ENCODE results near the gene RHAG.

The RHAG gene

GRCh38 chr6:49653438-49653837 is 16.8 kb upstream of the RHAG start:
- H3K36me3 ChIP-seq (ENCODE audit: control insufficient read depth, insufficient read depth, low read length) = no peaks in the 10 kb centered on the region
- H3K27me3 ChIP-seq (replicated peaks; ENCODE audit: control insufficient read depth, insufficient read depth, low read length) = no peaks in the 10 kb centered on the region
- DNase-seq (ENCODE audit: extremely low read depth, insufficient read length) = no peak
- no peak for TF ChIP-seq CTCF (IDR thresholded peaks at IDR 0.05; ENCODE audit: insufficient read depth, low read length, poor library complexity, severe bottlenecking)
- no peak overlapping the region for H3K4me3 ChIP-seq (replicated peaks; ENCODE audit: low read depth, low read length)

DNA sequence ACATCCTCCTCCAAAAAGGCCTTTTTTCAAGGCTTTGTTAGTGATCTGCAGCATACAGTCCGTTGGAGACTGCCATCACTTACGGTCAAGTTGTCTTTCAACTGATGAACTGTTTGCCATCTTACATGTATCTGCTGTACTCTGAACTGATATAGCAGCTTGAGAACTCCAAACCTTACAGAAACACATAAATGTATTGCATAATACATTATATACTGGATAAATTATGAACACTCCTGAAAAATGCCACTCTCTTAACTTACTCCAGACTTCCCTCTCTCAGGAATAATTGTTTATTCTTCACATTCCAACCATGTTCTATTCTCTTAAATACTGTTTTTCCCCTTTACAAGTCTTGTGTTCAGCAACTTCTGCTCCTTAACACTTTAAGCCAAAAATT is 14.6 kb upstream of the RHAG start:
- no peak for DNase-seq (ENCODE audit: extremely low read depth, insufficient read length)

DNA sequence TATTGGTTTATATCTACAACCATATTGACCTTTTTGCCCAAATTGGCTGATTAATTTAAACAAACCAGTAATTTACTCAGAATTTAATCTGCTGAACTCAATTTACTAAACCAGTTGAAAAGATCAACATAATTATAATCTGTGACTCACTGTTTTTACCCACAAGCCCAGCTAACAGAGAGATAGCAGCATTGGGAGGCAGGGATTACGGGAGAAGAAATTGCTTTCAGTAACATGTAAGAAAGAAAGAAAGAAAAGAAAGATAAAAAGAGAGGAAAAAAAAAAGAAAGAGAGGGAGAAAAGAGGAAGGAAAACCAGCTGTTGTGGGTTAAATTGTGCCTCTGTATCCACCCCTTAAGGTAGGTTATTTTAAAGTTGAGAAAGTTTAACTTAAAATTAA is 13.3 kb upstream of the RHAG start:
- no peak for DNase-seq (ENCODE audit: extremely low read depth, insufficient read length)
- TF ChIP-seq CTCF (IDR thresholded peaks at IDR 0.05; ENCODE audit: insufficient read depth, low read length, poor library complexity, severe bottlenecking) = no peak
- no peaks in the 10 kb centered on the region for H3K36me3 ChIP-seq (ENCODE audit: control insufficient read depth, insufficient read depth, low read length)
- no peaks in the 10 kb centered on the region for H3K27me3 ChIP-seq (replicated peaks; ENCODE audit: control insufficient read depth, insufficient read depth, low read length)
- H3K4me3 ChIP-seq (replicated peaks; ENCODE audit: low read depth, low read length) = no peak overlapping the region

More for the DNA sequence above, 14.6 kb upstream of the RHAG start:
- Histone ChIP-seq H3K36me3 (ENCODE audit: control insufficient read depth, insufficient read depth, low read length) (no peaks in the 10 kb centered on the region), H3K27me3 (replicated peaks; ENCODE audit: control insufficient read depth, insufficient read depth, low read length) (no peaks in the 10 kb centered on the region), H3K4me3 (replicated peaks; ENCODE audit: low read depth, low read length) (no peak overlapping the region)
- no peak for TF ChIP-seq CTCF (IDR thresholded peaks at IDR 0.05; ENCODE audit: insufficient read depth, low read length, poor library complexity, severe bottlenecking)

- no peak for TF ChIP-seq CTCF (IDR thresholded peaks at IDR 0.05; ENCODE audit: insufficient read depth, low read length, poor library complexity, severe bottlenecking)
- no peaks in the 10 kb centered on the region for H3K27me3 ChIP-seq (replicated peaks; ENCODE audit: control insufficient read depth, insufficient read depth, low read length)
- H3K4me3 ChIP-seq (replicated peaks; ENCODE audit: low read depth, low read length) = no peak overlapping the region
- DNase-seq (ENCODE audit: extremely low read depth, insufficient read length) = no peak
- H3K36me3 ChIP-seq (ENCODE audit: control insufficient read depth, insufficient read depth, low read length) = no peaks in the 10 kb centered on the region
Observed at GRCh38 chr6:49648036-49648435, 11.4 kb upstream of the RHAG start.

DNA sequence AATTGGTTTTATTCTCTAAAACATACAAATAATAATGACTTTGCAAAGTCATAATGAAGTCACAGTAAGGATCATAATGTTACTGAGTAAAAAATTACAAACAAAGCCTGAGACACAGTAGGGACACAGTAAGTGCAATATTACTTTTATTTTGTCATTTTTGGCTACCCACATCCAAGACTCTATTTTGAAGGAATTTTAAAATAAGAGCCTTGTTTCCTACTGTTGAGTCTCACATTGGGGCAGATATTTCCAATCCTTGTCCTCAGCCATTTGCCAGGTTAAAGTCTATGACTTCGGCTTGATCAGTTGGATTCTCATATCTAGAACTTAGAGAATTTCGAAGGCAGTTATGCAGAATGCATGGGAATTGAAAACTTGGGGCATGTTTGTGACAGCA is 10.8 kb upstream of the RHAG start:
- Histone ChIP-seq H3K36me3 (ENCODE audit: control insufficient read depth, insufficient read depth, low read length) (no peaks in the 10 kb centered on the region), H3K27me3 (replicated peaks; ENCODE audit: control insufficient read depth, insufficient read depth, low read length) (no peaks in the 10 kb centered on the region), H3K4me3 (replicated peaks; ENCODE audit: low read depth, low read length) (no peak overlapping the region)
- no peak for TF ChIP-seq CTCF (IDR thresholded peaks at IDR 0.05; ENCODE audit: insufficient read depth, low read length, poor library complexity, severe bottlenecking)
- DNase-seq (ENCODE audit: extremely low read depth, insufficient read length) = no peak

GRCh38 chr6:49646942-49647341 is 10.3 kb upstream of the RHAG start:
- Histone ChIP-seq H3K27me3 (replicated peaks; ENCODE audit: control insufficient read depth, insufficient read depth, low read length) (no peaks in the 10 kb centered on the region), H3K36me3 (ENCODE audit: control insufficient read depth, insufficient read depth, low read length) (no peaks in the 10 kb centered on the region), H3K4me3 (replicated peaks; ENCODE audit: low read depth, low read length) (no peak overlapping the region)
- TF ChIP-seq CTCF (IDR thresholded peaks at IDR 0.05; ENCODE audit: insufficient read depth, low read length, poor library complexity, severe bottlenecking) = no peak
- no peak for DNase-seq (ENCODE audit: extremely low read depth, insufficient read length)
